ENCODE results near the gene ZFYVE28. TPM values are rescaled to one million over a fixed set of nuclear protein-coding genes. Genes with fewer than 3 reads are reported as not detected.

Gene ZFYVE28
- total RNA-seq, 1 donor: 10.5 TPM

GRCh38 chr4:2253160-2254084 lies 165.0 kb downstream of the ZFYVE28 start:
- Histone ChIP-seq H3K27ac (ENCODE audit: low read depth, low read length) (no peak overlapping the region), H4K20me1 (ENCODE audit: insufficient read depth, low read length) (peaks cover 76% of the 10 kb centered on the region), H3K79me2 (ENCODE audit: insufficient read depth, low read length) (peaks cover 47% of the 10 kb centered on the region), H3K4me3 (ENCODE audit: insufficient read depth, low read length) (no peak overlapping the region), H2AFZ (ENCODE audit: low read length) (no peak overlapping the region), H3K36me3 (ENCODE audit: insufficient read depth, low read length) (peaks cover 41% of the 10 kb centered on the region), H3K4me2 (ENCODE audit: insufficient read depth, low read length) (no peak overlapping the region), H3K4me1 (ENCODE audit: insufficient read depth, low read length) (peaks cover 18% of the 10 kb centered on the region), H3K27me3 (ENCODE audit: insufficient read depth, low read length) (no peaks in the 10 kb centered on the region), H3K9me3 (ENCODE audit: low read depth, low read length) (no peaks in the 10 kb centered on the region)
- DNase-seq (ENCODE audit: insufficient read length, low spot score, missing footprints): peak; percentile 69
- no peak for TF ChIP-seq CTCF (IDR thresholded peaks at IDR 0.05; ENCODE audit: extremely low read depth, low read depth, low read length)

GRCh38 chr4:2252530-2253091 lies 165.8 kb downstream of the ZFYVE28 start:
- Histone ChIP-seq H3K9me3 (ENCODE audit: low read depth, low read length) (no peaks in the 10 kb centered on the region), H3K36me3 (ENCODE audit: insufficient read depth, low read length) (peaks cover 41% of the 10 kb centered on the region), H4K20me1 (ENCODE audit: insufficient read depth, low read length) (peaks cover 68% of the 10 kb centered on the region), H2AFZ (ENCODE audit: low read length) (no peak overlapping the region), H3K4me3 (ENCODE audit: insufficient read depth, low read length) (no peak overlapping the region), H3K4me2 (ENCODE audit: insufficient read depth, low read length) (no peak overlapping the region), H3K79me2 (ENCODE audit: insufficient read depth, low read length) (peaks cover 39% of the 10 kb centered on the region), H3K27me3 (ENCODE audit: insufficient read depth, low read length) (no peaks in the 10 kb centered on the region), H3K27ac (ENCODE audit: low read depth, low read length) (no peak overlapping the region), H3K4me1 (ENCODE audit: insufficient read depth, low read length) (peaks cover 18% of the 10 kb centered on the region)
- no peak for TF ChIP-seq CTCF (IDR thresholded peaks at IDR 0.05; ENCODE audit: extremely low read depth, low read depth, low read length)
- peak; percentile 57 for DNase-seq (ENCODE audit: insufficient read length, low spot score, missing footprints)

GRCh38 chr4:2251795-2252529 lies 166.5 kb downstream of the ZFYVE28 start:
- Histone ChIP-seq H3K27ac (ENCODE audit: low read depth, low read length) (no peak overlapping the region), H3K79me2 (ENCODE audit: insufficient read depth, low read length) (peaks cover 33% of the 10 kb centered on the region), H4K20me1 (ENCODE audit: insufficient read depth, low read length) (peaks cover 61% of the 10 kb centered on the region), H3K9me3 (ENCODE audit: low read depth, low read length) (no peaks in the 10 kb centered on the region), H3K4me3 (ENCODE audit: insufficient read depth, low read length) (no peak overlapping the region), H2AFZ (ENCODE audit: low read length) (no peak overlapping the region), H3K4me1 (ENCODE audit: insufficient read depth, low read length) (peaks cover 14% of the 10 kb centered on the region), H3K36me3 (ENCODE audit: insufficient read depth, low read length) (peaks cover 40% of the 10 kb centered on the region), H3K4me2 (ENCODE audit: insufficient read depth, low read length) (no peak overlapping the region), H3K27me3 (ENCODE audit: insufficient read depth, low read length) (no peaks in the 10 kb centered on the region)
- DNase-seq (ENCODE audit: insufficient read length, low spot score, missing footprints): peak; percentile 58
- TF ChIP-seq CTCF (IDR thresholded peaks at IDR 0.05; ENCODE audit: extremely low read depth, low read depth, low read length): no peak

All from osteoblast (primary cell).